ENCODE measurements around the gene TNNC1. TPM values are rescaled to one million over a fixed set of nuclear protein-coding genes. Genes with fewer than 3 reads are reported as not detected.

Gene TNNC1
- total RNA-seq, 3 donors from 2014 or later (not counting 1 experiment from before 2014, with no cell fraction given) = 1.1 to 1.2 TPM; not detected in 1

- ATAC-seq = no peak
- Mint-ChIP-seq H3K4me3 (no peak overlapping the region), H3K27me3 (ENCODE audit: low read depth in 2 of 2) (no peaks in the 10 kb centered on the region), H3K27ac (peak overlapping the region in 1 of 2 donors; percentile 53), H3K9me3 (no peaks in the 10 kb centered on the region), H3K36me3 (no peaks in the 10 kb centered on the region), H3K4me1 (peaks cover 0 to 4% of the 10 kb centered on the region in 2 donors)
- 90% methylated on average over 14 of the region's 14 CpGs for WGBS (ENCODE audit: insufficient coverage)
- no peaks in the 10 kb centered on the region for H3K9me3 ChIP-seq (ENCODE audit: control insufficient read depth, insufficient read depth, low read length)
- H3K36me3 ChIP-seq (ENCODE audit: control insufficient read depth, insufficient read depth, low read length) = peaks cover 66% of the 10 kb centered on the region
- no peaks in the 10 kb centered on the region for H3K4me1 ChIP-seq (ENCODE audit: control insufficient read depth, insufficient read depth, low read length)
- H3K27me3 ChIP-seq (ENCODE audit: control insufficient read depth, insufficient read depth, low read length) = no peaks in the 10 kb centered on the region
- intact Hi-C loops (cut with micrococcal nuclease) = no loop called here
- no peak for DNase-seq
- TF ChIP-seq, protein P1, sequence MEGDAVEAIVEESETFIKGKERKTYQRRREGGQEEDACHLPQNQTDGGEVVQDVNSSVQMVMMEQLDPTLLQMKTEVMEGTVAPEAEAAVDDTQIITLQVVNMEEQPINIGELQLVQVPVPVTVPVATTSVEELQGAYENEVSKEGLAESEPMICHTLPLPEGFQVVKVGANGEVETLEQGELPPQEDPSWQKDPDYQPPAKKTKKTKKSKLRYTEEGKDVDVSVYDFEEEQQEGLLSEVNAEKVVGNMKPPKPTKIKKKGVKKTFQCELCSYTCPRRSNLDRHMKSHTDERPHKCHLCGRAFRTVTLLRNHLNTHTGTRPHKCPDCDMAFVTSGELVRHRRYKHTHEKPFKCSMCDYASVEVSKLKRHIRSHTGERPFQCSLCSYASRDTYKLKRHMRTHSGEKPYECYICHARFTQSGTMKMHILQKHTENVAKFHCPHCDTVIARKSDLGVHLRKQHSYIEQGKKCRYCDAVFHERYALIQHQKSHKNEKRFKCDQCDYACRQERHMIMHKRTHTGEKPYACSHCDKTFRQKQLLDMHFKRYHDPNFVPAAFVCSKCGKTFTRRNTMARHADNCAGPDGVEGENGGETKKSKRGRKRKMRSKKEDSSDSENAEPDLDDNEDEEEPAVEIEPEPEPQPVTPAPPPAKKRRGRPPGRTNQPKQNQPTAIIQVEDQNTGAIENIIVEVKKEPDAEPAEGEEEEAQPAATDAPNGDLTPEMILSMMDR (IDR thresholded peaks at IDR 0.05) = no peak
- H3K4me3 ChIP-seq (ENCODE audit: low read length) = no peak overlapping the region
- H3K27ac ChIP-seq (ENCODE audit: low read length) = no peak overlapping the region
Observed at GRCh38 chr3:52483081-52483480, 29.2 kb upstream of the TNNC1 start.

- no peaks in the 10 kb centered on the region for H3K36me3 Mint-ChIP-seq
- H3K27ac Mint-ChIP-seq = peak overlapping the region in 1 of 2 donors; percentile 53
- no peak for ATAC-seq
- Histone ChIP-seq H3K27ac (ENCODE audit: low read length) (no peak overlapping the region), H3K4me1 (ENCODE audit: control insufficient read depth, insufficient read depth, low read length) (no peaks in the 10 kb centered on the region), H3K36me3 (ENCODE audit: control insufficient read depth, insufficient read depth, low read length) (peaks cover 69% of the 10 kb centered on the region), H3K9me3 (ENCODE audit: control insufficient read depth, insufficient read depth, low read length) (no peaks in the 10 kb centered on the region), H3K27me3 (ENCODE audit: control insufficient read depth, insufficient read depth, low read length) (no peaks in the 10 kb centered on the region), H3K4me3 (ENCODE audit: low read length) (no peak overlapping the region)
- H3K4me1 Mint-ChIP-seq = peaks cover 0 to 4% of the 10 kb centered on the region in 2 donors
- H3K9me3 Mint-ChIP-seq = no peaks in the 10 kb centered on the region
- TF ChIP-seq, protein P1 (IDR thresholded peaks at IDR 0.05) = peak; percentile 32
- H3K4me3 Mint-ChIP-seq = no peak overlapping the region
- no peaks in the 10 kb centered on the region for H3K27me3 Mint-ChIP-seq (ENCODE audit: low read depth in 2 of 2)
- WGBS (ENCODE audit: insufficient coverage) = 96% methylated on average over 23 of the region's 23 CpGs
- DNase-seq = peak in 1 of 2 donors; percentile 43
- intact Hi-C loops (cut with micrococcal nuclease) = no loop called here
Observed at GRCh38 chr3:52481819-52482521, 28.1 kb upstream of the TNNC1 start.

- Mint-ChIP-seq H3K27ac (no peak overlapping the region), H3K9me3 (no peaks in the 10 kb centered on the region), H3K27me3 (ENCODE audit: low read depth in 2 of 2) (no peaks in the 10 kb centered on the region), H3K4me1 (peaks cover 0 to 4% of the 10 kb centered on the region in 2 donors), H3K36me3 (no peaks in the 10 kb centered on the region), H3K4me3 (no peak overlapping the region)
- WGBS (ENCODE audit: insufficient coverage) = 95% methylated on average over 26 of the region's 27 CpGs
- H3K27ac ChIP-seq (ENCODE audit: low read length) = no peak overlapping the region
- intact Hi-C loops (cut with micrococcal nuclease) = no loop called here
- TF ChIP-seq, protein P1 (IDR thresholded peaks at IDR 0.05) = no peak
- H3K27me3 ChIP-seq (ENCODE audit: control insufficient read depth, insufficient read depth, low read length) = no peaks in the 10 kb centered on the region
- no peaks in the 10 kb centered on the region for H3K9me3 ChIP-seq (ENCODE audit: control insufficient read depth, insufficient read depth, low read length)
- no peak overlapping the region for H3K4me3 ChIP-seq (ENCODE audit: low read length)
- H3K36me3 ChIP-seq (ENCODE audit: control insufficient read depth, insufficient read depth, low read length) = peaks cover 71% of the 10 kb centered on the region
- ATAC-seq = no peak
- H3K4me1 ChIP-seq (ENCODE audit: control insufficient read depth, insufficient read depth, low read length) = no peaks in the 10 kb centered on the region
- no peak for DNase-seq
Observed at GRCh38 chr3:52480768-52481715, 27.2 kb upstream of the TNNC1 start.

All from natural killer cell (primary cell).